GM18502 (cell line): ENCODE results near the gene CD164L2.
"Not testable (repeated sequence)": the region's sequence is repeated elsewhere in the genome, so short reads cannot be mapped to it uniquely, and the experiment has no call there.

Source experiments
- ATAC-seq: cut with Tn5 transposase; IDR thresholded peaks from one replicate; pipeline ENCODE4 v1.9.1; 2021; ENCODE audit warnings: mild to moderate bottlenecking; ENCODE audit not compliant: unreplicated experiment, poor library complexity

Gene CD164L2

DNA sequence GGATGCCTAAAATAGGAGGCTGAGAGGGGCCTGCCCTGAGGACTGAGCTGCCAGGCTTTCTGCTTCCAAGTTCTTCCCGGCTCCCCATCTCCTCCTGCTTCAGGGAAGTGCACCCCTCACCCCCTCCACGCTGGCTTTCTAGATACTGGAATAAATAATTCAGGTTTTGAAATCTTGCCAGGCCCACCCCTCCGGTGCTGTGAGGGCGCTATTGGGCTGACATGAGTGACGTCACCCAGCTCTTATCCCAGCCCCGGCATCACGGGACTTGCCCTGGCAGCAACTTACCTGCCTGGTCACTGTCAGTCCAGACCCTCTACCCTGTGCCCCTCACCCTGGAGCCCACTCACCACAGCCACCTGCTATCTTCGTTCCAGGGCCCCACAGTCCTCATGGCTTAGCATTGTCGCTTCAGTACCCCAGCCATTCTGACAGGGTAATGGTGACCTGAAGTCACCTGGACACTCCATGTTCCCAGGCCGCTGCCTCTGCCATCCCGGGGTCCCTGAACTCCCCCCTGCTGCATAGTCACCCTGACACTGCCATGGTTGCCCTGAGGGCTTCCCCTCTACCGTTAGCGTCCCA, 8.5 kb upstream of the CD164L2 start:
- ATAC-seq = no peak

DNA sequence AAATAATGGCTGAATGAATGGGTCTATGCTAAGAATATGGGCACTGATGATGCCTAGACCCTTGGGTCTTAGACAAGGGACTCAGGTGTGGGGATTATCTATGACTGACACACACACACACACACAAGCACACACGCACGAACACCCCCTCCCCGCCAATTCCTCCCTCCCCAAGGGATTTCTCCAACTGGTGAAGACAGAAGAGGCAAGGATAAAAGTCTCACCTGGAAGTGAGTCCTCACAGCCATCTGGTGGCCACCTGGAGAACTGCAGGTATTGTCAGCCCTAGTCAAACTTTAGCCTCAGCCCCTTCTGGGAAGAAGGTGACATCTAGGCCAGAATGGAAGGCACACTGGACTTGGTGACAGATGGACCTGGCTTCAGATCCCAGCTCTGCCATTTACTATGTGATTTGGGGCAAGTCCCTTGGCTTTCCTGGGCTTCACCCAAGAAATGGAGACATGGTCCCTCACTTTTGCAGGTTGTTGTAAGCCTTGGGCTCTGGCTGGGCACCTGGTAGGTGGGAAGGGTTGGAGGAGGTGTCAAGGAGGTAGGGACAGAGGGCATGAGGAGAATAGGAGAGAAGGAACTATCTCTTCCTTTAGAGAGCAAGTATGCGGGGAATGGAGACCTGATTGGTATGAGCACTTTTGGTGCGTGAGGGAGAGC, 5.3 kb upstream of the CD164L2 start:
- ATAC-seq = no peak

DNA sequence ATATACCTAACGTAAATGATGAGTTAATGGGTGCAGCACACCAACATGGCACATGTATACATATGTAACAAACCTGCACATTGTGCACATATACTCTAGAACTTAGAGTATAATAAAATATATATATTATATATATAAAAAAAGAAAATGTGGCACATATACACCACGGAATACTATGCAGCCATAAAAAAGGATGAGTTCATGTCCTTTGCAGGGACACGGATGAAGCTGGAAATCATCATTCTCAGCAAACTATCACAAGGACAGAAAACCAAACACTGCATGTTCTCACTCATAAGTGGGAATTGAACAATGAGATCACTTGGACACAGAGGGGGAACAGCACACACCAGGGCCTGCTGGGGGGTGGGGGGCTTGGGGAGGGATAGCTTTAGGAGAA, 1.7 kb upstream of the CD164L2 start:
- not testable (repeated sequence) for ATAC-seq

DNA sequence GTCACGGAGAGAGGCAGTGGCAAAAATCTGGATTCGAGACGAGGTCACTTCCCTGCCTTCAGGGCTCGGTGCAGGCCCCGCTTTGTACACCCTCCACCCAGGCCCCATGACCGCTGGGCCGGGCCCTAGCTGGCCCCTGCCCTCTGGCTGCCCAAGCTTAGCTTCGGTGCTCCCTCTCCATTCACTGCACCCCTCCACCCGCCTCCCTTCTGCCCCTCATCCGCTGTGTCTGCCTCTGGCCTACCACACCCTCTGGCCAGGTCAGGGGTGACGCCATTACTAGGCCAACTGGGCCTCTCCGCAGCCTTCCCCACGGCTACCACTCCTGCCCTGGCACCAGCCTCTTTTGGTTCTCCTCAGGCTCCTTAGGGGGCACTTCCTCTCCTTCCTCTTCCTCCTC, 528 bp upstream of the CD164L2 start:
- ATAC-seq = no peak

DNA sequence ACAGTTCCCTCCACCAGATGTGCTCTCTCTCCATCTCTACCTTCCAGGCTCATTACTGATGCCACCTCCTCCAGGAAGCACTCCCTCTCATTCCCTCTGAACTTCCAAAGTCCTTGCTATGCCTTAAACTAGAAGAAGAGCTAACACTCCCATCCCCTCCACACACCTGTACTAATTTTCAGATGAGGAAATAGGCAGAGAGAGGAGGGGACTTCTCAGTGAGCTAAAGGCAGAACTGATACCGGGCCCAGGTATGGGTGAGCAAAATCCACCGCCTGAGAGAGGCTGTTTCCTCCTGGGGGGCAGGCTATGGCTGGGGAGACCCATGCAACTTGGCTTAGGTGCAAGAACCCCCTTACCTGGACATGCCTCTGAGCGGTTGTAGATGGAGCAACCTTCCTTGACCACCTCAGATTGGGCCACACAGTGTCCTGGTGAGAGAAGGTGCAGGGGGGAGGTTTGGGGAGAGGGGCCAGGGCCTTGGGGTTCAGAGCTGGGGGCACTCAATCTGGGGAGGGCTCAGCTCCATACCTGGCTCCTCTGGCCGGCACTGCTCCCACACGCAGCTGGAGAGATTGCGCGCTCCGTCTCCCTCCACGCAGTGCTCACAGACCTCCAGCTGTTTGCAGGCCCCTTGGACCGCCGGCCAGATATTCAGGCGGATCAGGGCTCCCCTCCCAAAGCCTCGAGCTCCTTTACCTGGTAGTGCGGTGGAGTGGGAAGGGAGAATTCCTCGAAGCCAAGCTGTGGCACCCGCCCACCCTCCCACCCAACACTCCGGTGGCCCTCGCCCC, 967 bp downstream of the CD164L2 start:
- ATAC-seq = no peak

DNA sequence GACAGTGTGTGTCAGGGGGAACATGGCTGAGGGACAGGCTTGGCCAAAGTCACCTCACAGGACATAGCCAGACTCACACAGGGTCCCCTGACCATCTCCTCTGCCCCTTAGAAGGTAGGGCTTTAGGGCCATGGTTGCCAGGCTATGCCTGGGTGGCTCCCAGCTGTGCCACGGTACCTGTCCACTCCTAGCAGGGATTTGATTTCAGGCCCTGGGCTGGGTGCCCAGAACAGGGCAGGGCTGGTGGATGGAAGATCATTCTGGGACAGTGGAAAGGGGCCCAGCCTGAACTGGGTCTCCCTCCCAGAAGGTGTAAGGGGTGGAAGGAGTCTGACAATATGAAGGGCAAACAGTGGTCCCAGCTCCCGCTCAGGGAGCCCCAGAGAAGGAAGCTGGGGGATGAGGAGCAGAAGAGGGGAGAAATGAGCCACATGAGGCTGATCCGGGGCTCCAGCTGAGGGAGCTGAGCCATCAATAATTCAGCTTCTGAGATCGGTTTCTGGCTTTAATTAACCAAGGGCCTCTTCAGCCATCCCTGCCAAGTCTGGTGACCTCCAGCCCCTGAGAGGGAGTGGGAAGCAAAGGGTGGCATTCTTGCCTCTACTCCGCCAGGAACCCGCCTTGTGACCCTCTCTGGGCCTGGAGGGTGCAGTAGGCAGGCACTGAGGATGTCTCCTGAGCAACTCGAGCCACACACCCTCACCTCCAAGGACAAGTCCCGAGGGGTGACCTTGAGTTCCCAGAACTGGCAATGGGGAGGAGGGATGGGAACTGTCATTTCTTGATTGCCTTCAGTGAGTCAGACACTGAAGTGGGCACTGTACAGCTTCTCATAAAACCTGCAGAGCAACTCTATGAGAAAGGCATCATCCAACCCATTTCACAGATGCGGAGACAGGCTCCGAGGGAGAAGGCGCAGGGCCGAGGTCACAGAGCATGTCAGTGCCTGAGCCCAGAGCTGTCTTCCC, 2.1 kb downstream of the CD164L2 start:
- no peak for ATAC-seq

DNA sequence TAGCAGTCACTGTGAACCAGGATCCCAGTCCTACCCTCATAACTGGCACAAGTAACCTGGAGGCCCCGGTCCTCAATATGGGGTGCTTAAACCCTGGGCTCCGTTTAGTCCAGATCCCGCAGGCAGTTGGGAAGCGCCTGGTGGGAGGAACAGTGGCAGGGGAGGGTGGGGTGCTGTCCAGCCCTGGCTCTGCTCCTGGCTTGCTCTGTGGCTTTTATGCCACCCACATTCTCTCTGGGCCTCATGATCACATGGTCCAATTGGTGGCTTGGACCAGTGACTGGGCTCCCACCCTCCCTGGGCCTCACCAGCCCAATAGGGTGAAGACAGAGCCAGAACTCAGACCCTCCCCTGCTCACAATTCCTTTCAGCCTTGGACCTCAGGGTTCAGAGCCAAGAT, 2.9 kb downstream of the CD164L2 start:
- ATAC-seq = no peak

DNA sequence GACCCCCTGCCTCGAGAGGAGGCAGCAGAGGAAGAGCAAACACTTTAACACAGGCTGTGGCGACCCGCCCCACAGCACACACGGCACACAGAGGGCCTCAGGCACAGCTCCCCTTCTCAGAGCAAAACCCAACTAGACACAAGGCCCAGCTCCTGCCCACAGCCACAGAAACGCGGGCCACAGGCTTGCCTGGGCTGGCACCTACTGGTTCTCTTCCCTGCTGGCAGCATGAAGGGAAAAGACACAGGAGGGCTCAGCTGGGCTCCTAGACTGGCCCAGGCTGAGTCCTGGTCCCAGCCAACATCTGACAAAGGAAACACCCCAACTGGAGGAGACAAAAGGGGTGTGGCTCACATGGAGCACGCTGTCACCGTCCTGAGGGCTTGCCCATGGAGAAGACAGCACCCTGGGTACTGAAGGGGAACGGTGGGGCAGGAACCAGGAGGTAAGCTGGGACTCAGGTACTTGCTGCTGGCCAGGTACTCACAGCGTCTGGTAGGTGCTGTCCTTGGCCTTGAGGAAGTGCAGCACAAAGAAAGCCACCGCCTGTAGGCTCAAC, 3.5 kb downstream of the CD164L2 start:
- ATAC-seq = no peak

DNA sequence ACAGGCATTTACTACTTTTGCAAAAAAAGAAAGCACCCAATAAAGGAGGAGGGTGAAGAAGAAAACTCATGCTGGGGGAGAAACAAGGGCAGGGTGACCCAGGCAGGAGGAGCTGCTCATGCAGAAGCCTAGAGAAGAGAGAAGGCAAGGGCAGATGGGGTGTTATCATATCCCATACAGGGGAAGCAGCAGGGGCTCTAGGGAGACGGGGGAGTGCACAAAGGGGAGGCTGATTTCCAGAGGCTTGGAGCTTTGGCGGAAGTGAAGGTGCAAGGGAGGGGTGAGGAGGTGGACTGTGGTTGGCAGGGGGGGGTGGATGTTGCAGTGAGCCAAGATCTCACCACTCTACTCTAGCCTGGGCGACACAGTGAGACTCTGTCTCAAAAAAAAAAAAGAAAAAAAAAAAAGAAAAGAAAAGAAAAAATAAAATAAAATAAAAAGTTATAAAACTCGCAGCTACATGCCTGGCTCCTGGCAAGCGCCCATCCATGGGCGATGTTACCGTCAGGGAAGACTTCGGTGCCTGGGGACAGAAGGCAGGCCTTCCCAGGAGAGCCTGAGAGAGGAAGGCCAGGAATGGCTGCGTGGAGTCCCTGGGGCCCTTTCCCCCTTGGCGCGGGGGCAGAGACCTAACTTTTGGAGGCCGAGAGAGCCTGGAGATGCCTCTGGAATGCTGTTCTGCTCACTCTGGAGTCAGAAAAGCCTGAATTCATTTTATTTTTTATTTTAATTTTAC, 5.2 kb downstream of the CD164L2 start:
- no peak for ATAC-seq

DNA sequence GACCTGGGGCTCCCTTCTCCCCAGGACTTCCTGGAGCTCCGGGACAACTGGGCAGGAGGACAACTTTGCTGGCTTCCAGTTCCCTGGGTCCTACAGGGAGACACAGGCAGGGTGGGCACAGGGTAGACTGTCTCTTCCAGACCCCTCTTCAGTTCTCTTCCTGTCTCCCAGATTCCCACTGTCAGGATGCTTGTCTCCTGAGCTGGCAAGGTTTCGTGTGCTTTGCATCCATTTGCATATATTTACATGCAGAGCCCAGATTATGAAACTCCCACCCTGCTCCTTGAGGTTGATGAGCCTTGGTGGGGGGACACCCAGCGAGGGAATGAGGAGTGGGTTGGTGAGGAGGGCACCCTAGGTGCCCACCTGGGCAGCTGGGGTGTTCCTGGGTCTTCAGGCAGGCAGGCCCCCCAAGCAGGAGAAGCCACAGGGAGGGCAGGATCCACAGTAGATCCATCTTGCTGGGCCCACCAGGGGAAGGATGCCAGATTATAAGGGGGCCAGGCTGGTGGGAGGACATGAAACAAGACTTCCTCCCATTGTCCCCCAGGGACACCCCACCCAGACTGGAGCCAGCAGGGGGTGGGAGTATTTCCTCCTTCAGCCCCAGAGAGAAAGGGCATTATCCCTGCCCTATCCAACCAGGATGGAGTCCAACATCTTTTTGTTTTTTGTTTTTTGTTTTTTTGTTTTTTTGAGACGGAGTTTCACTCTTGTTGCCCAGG, 8.6 kb downstream of the CD164L2 start, which contains the start of gene FCN3:
Gene FCN3 (minus strand): TSS at position 463 of the 725 bp plus-strand sequence. CDS start 6 bp downstream, at position 457.
- ATAC-seq = no peak

DNA sequence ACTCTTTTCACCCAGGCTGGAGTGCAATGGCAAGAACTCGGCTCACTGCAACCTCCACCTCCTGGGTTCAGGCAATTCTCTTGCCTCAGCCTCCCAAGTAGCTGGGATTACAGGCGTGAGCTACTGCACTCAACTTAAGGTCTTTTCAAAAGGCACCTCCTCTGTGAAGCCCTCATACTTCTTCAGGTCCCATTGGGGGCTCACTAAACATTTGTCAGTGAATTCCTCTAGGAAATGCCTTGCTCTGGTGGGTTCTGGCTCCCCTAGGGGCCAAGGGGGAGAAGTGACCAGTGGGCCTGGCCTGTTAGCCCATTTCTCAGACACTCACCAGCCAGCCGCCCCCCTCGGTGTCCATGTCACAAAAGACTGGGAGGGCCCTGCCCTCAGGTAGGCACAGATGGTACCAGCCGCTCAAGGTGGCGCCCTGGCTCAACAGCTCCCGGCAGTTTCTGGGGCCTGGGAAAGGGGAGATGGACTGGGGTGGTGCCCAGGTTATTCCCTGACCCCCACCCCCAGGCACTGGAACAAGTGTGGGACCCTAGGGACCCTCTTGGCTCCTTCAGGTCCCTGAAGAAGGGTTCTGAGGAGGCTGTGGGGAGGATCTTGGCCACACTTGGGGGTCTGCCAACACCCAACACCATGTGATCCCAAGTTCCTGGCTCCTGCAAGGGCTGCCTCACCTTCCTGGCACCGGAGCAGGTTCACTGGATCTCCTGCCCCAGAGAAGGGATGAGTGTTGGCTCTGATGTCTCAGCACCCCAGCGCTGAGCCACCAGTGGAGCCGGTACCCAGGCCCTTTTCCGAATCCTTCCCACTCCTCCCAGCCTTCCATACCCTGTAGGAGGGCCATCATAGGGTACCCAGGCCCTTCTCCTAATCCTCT, 10.1 kb downstream of the CD164L2 start:
- ATAC-seq = no peak

DNA sequence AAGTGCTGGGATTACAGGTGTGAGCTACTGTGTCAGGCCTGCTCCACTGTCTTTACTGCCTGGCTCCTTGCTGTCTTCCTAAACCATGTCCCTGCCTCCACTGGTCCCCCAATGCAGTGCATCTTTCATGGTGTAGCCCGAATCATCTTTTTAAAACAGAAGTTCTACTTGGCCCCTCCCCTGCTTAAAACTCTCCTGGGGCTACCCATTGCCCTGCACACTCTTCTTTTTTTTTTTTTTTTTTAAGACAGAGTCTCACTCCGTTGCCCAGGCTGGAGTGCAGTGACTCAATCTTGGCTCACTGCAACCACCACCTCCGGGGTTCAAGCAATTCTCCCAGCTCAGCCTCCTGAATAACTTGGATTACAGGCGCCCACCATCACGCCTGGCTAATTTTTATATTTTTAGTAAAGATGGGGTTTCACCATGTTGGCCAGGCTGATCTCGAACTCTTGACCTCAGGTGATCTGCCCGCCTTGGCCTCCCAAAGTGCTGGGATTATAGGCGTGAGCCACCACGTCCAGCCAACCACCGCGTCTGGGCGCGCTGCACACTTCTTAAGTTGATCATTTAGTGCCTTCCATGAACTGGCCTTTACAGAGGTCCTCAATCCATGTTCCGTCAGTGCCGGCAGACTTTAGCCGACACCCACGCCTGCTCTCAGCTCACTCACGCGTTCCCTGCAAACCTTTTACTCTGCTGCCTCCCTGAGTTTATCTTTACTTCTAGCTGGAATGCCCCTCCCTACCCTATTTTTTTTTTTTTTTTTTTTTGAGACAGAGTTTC, 10.9 kb downstream of the CD164L2 start:
- ATAC-seq = no peak

DNA sequence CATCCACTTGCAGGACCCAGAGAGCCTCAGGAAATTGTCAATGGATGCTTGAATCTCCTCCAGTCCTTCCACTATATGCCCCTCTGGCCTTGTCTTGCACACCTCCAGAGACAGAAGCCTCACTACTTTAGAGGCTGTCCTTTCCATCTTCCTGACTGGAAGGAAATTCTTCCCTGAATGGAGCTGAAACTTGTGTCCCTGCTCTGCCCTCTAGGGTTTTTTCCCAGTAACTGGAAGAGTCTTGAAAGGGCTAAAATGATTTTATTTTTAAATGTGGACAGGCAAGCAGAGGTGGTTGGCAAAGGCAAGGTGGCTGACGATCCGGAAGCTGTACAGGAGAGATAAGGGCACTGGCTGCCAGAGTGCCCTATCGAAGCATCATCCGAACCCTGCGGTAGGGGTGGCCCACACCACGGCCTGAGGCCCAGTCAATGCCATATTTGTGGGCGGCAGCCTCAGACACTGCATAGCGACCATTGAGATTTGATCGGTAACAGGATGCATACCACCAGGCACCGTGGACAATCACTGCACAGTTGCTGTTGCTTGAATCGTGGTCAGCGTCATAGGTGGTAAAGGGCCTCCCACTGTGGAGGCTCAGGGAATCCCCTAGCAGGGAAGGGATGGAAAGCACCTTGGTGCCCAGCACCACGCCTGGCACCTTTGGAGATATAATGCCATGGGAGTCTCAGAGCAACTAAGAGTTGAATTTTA, 14.1 kb downstream of the CD164L2 start:
- no peak for ATAC-seq

DNA sequence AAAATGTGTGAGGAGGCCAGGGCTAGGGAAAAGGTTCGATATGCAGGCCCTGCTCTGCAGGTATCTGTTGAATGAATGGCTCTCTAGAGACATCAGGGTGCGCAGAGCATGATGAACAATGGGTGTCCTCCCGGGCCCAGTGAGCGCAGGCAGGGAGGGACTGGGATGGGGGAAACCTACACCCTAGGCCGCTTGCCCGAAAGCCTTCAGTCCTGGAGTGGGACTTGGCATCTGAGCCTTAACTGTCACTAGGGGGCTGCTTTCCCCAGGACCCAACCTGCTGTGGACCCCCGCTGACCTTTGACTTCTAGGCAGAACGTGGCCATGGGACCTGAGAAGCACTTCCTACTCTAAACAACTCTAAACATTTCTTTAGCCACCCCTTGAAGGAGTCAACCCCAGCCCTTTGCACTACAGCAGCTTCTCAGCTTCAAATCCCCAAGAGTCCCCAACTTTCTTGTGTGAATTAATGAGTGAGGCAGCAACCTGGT, 15.9 kb downstream of the CD164L2 start:
- no peak for ATAC-seq

DNA sequence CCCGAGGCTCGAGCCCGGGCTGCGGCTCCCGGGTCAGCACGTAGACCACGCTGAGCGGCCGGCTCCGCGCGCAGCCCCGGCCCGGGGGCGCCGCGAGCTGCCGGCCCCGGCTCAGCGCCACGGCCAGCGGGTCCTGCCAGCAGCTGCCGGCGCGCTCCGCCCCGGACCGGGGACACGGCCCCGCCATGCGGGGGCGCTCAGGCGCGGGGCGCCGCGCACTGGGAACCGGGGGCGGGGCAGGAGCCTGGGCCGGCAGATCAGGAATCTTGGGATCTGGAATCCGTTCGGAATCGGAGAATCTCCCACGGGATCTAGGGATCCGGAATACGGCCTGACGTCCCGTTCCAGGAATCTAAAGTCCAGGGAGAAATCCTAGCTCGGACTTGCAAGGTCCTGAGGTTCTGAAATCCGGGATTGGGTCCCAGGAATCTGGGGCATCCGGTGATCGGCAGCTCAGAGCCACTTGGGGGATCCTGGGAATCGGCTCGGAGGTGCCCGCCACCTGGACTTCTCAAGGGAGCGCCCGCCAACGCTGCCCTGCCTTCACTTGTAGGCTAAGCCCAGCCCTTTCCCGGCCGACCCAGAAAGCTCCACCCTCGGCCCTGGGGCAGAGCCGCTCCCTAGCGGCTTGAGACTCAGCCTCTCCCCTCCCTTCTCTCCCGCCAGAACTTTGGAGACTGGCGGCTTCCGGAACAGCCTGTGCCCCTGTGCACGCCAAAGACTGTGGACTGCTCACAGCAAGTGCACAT, 16.5 kb downstream of the CD164L2 start, which contains the start of gene MAP3K6:
Gene MAP3K6 (minus strand): TSS at position 551 of the 749 bp plus-strand sequence. CDS start 364 bp downstream, at position 187.
- peak; percentile 44 for ATAC-seq

DNA sequence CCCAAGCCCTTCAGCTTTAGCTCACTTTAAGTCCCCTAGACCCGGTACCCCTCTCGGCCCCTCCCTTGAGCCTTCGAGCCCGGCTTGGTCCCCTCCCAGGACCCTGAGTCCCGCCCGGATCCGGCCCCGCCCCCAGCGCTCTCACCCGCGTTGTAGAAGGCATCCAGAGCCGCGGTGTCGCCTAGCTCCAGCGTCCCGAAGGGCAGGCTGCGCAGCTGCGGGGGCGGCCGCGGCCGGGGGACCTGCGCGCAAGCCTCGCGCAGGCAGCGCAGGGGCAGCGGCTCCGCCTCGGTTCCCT, 17.1 kb downstream of the CD164L2 start:
- ATAC-seq = peak; percentile 48
